Gastrocnemius medialis (tissue), 4 donors: ENCODE results near the gene AGER. TPM values are rescaled to one million over a fixed set of nuclear protein-coding genes. Genes with fewer than 3 reads are reported as not detected.

Source experiments
- ATAC-seq, 2 donors: fragments of 150-250 bp; one replicate each; pipeline ENCODE4 v1.9.1; 2016
- DNase-seq, 2 donors: peaks; one replicate each; pipeline ENCODE4 v3.0.0-alpha.2; 2019
- H3K27ac ChIP-seq, 4 donors: fragments of 200-600 bp; sonication (generic); 1 replicate in 1 of 4; 2 replicates in 3 of 4; pipeline ENCODE4 v1.5.1; 2016 to 2018; ENCODE audit warnings: mild to moderate bottlenecking in 2 of 4, moderate library complexity in 1 of 4
- H3K27me3 ChIP-seq, 3 donors: fragments of 200-600 bp; sonication (generic) in 2 of 3; 1 replicate in 1 of 3; 2 replicates in 2 of 3; pipeline versions ENCODE4 v1.5.1 to v1.6.0; 2016 to 2019; ENCODE audit warnings: mild to moderate bottlenecking in 1 of 3, moderate library complexity in 1 of 3
- H3K36me3 ChIP-seq, 2 donors: fragments of 200-600 bp; sonication (generic) in 1 of 2; one replicate each; pipeline ENCODE4 v1.5.1; 2017 to 2018
- H3K4me1 ChIP-seq, 2 donors: fragments of 200-600 bp; sonication (generic) in 1 of 2; one replicate each; pipeline ENCODE4 v1.5.1; 2016 to 2017; ENCODE audit warnings: mild to moderate bottlenecking in 2 of 2
- H3K4me3 ChIP-seq, 4 donors: fragments of 200-600 bp; sonication (generic) in 3 of 4; 1 replicate in 1 of 4; 2 replicates in 3 of 4; pipeline ENCODE4 v1.5.1; 2016 to 2019; ENCODE audit warnings: mild to moderate bottlenecking in 2 of 4
- H3K9me3 ChIP-seq, 3 donors: fragments of 200-600 bp; sonication (generic) in 2 of 3; 1 replicate in 1 of 3; 2 replicates in 2 of 3; pipeline ENCODE4 v1.5.1; 2016 to 2019
- POLR2A ChIP-seq, 2 donors: fragments of 450-650 bp; IDR thresholded peaks; one replicate each; pipeline ENCODE4 v1.6.1; 2017; ENCODE audit warnings: antibody characterized with exemption in 2 of 2, mild to moderate bottlenecking in 2 of 2, moderate library complexity in 2 of 2
- in situ Hi-C, 4 donors: fragments of 200-750 bp; cut with MboI; loops; one replicate each; pipeline versions ENCODE4 v1.15.0 to v1.8.0; 2017; ENCODE audit warnings: low sequenced_read_pairs in 4 of 4
- intact Hi-C: fragments of 100-400 bp; cut with DNase I; formaldehyde crosslinking; loops from one replicate; pipeline ENCODE4 v1.15.1; 2023; ENCODE audit warnings: low total_unique reads
- total RNA-seq, 4 donors: library from RNA; depleted of rRNA; stranded (reverse); fragments of >200 nt; gene quantifications; one replicate each; pipeline versions ENCODE4 v1.1.0 to v1.2.3, GENCODE V29; 2016
- TF ChIP-seq, protein P1 (sequence below), 5 experiments: fragments of 450-650 bp in 3 of 5; fragments of 200-600 bp in 2 of 5; sonication (generic) in 2 of 5; IDR thresholded peaks in 4 of 5; conservative IDR thresholded peaks in 1 of 5; 1 replicate in 4 of 5; 2 replicates in 1 of 5; pipeline ENCODE4 v1.5.1; 2016 to 2019; ENCODE audit warnings: antibody characterized with exemption in 5 of 5, mild to moderate bottlenecking in 3 of 5, moderate library complexity in 3 of 5

AGER gene
- total RNA-seq, 4 donors from 2014 or later, result 1.9 TPM; not detected in 3

- Histone ChIP-seq H3K27ac (peak overlapping the region; percentile 92 to 99 (median 96)), H3K9me3 (no peaks in the 10 kb centered on the region), H3K36me3 (peaks cover 0 to 19% of the 10 kb centered on the region in 2 donors), H3K27me3 (no peaks in the 10 kb centered on the region), H3K4me3 (peak overlapping the region; percentile 81 to 99 (median 96)), H3K4me1 (peaks cover 35 to 40% of the 10 kb centered on the region in 2 donors)
- no peak for TF ChIP-seq POLR2A (IDR thresholded peaks at IDR 0.05)
- TF ChIP-seq, protein P1, sequence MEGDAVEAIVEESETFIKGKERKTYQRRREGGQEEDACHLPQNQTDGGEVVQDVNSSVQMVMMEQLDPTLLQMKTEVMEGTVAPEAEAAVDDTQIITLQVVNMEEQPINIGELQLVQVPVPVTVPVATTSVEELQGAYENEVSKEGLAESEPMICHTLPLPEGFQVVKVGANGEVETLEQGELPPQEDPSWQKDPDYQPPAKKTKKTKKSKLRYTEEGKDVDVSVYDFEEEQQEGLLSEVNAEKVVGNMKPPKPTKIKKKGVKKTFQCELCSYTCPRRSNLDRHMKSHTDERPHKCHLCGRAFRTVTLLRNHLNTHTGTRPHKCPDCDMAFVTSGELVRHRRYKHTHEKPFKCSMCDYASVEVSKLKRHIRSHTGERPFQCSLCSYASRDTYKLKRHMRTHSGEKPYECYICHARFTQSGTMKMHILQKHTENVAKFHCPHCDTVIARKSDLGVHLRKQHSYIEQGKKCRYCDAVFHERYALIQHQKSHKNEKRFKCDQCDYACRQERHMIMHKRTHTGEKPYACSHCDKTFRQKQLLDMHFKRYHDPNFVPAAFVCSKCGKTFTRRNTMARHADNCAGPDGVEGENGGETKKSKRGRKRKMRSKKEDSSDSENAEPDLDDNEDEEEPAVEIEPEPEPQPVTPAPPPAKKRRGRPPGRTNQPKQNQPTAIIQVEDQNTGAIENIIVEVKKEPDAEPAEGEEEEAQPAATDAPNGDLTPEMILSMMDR (IDR thresholded peaks at IDR 0.05 in 4 of 5, conservative IDR thresholded peaks at IDR 0.05 in 1 of 5), result no peak
- intact Hi-C loops, result loop anchor here (1.0 to 10.0 kb wide), 10 partner anchors 19 to 1138 kb away; partner anchors contain the start of genes B3GALT4, BRD2, CSNK2B and DXO
- in situ Hi-C loops, result loop anchor here in 3 of 4 donors (25.0 kb wide), 6 partner anchors 214 to 1564 kb away; partner anchors contain the start of genes BRD2 (in 3 of the 3), HLA-DMA (in 3 of the 3), APOM (in 2 of the 3) and BAG6 (in 2 of the 3)
- DNase-seq (no peak), ATAC-seq (peak in 1 of 2 donors; percentile 9)
Observed at GRCh38 chr6:32176476-32177182, 7.4 kb downstream of the AGER start.

- Histone ChIP-seq H3K4me1 (peaks cover 35 to 40% of the 10 kb centered on the region in 2 donors), H3K4me3 (peak within 1 kb of the TSS; percentile 81 to 99 (median 96)), H3K9me3 (no peaks in the 10 kb centered on the region), H3K36me3 (peaks cover 0 to 13% of the 10 kb centered on the region in 2 donors), H3K27ac (peak within 1 kb of the TSS; percentile 92 to 99 (median 96)), H3K27me3 (no peaks in the 10 kb centered on the region)
- in situ Hi-C loops, result loop anchor here in 3 of 4 donors (25.0 kb wide), 6 partner anchors 214 to 1564 kb away; partner anchors contain the start of genes BRD2 (in 3 of the 3), HLA-DMA (in 3 of the 3), APOM (in 2 of the 3) and BAG6 (in 2 of the 3)
- TF ChIP-seq, protein P1 (IDR thresholded peaks at IDR 0.05 in 4 of 5, conservative IDR thresholded peaks at IDR 0.05 in 1 of 5), result no peak
- TF ChIP-seq POLR2A (IDR thresholded peaks at IDR 0.05), result peak; percentile 69 to 83
- DNase-seq (peak; percentile 96 to 98), ATAC-seq (peak; percentile 56 to 63)
- intact Hi-C loops, result loop anchor here (1.0 to 10.0 kb wide), 8 partner anchors 46 to 1139 kb away; partner anchors contain the start of genes B3GALT4, BRD2, CSNK2B and DXO
Observed at GRCh38 chr6:32175711-32176475, 8.2 kb downstream of the AGER start, which contains the start of gene AGPAT1. Gene AGPAT1 (minus strand): TSS chr6:32176084. CDS start chr6:32171496, 4,588 bp downstream.

DNA sequence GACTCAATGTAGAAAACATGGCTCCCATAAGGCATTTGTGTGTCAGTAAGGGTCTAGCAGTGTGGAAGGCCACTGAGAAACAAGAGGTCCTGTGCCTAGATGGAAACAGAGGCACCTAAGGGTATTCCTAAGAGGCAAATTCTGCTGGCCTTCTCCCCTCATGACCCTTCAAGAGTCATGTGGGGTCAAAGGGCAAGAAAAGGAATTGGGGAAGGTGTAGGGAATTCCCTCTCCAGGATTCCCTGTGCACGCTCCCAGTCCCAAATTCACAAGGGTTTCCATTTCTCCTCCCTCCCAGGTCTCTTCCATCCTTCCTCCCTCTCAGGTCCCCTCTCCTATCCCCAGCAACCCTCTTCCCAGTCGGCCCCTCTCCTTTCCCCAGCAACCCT, 8.7 kb downstream of the AGER start:
- intact Hi-C loops, result loop anchor here (5.0 to 10.0 kb wide), 6 partner anchors 201 to 1139 kb away; partner anchors contain the start of genes B3GALT4, BRD2, CSNK2B and DXO
- Histone ChIP-seq H3K4me1 (peaks cover 35 to 37% of the 10 kb centered on the region in 2 donors), H3K4me3 (peak overlapping the region; percentile 81 to 99 (median 96)), H3K36me3 (peaks cover 0 to 10% of the 10 kb centered on the region in 2 donors), H3K27me3 (no peaks in the 10 kb centered on the region), H3K9me3 (no peaks in the 10 kb centered on the region), H3K27ac (peak overlapping the region; percentile 92 to 99 (median 96))
- DNase-seq (no peak), ATAC-seq (no peak)
- no peak for TF ChIP-seq POLR2A (IDR thresholded peaks at IDR 0.05)
- TF ChIP-seq, protein P1 (IDR thresholded peaks at IDR 0.05 in 4 of 5, conservative IDR thresholded peaks at IDR 0.05 in 1 of 5), result no peak
- in situ Hi-C loops, result loop anchor here in 3 of 4 donors (25.0 kb wide), 6 partner anchors 213 to 1563 kb away; partner anchors contain the start of genes BRD2 (in 3 of the 3), HLA-DMA (in 3 of the 3), APOM (in 2 of the 3) and BAG6 (in 2 of the 3)

GRCh38 chr6:32174416-32174815, 9.6 kb downstream of the AGER start:
- Histone ChIP-seq H3K4me1 (peaks cover 29 to 31% of the 10 kb centered on the region in 2 donors), H3K9me3 (no peaks in the 10 kb centered on the region), H3K27me3 (no peaks in the 10 kb centered on the region), H3K36me3 (peaks cover 0 to 12% of the 10 kb centered on the region in 2 donors), H3K27ac (no peak overlapping the region), H3K4me3 (no peak overlapping the region)
- in situ Hi-C loops (no loop called here), intact Hi-C loops (loop anchor here (10.0 kb wide), 3 partner anchors 200 to 1140 kb away; partner anchors contain the start of genes B3GALT4, DXO, RPS18 and TAPBP)
- DNase-seq, result no peak
- TF ChIP-seq, protein P1 (IDR thresholded peaks at IDR 0.05 in 4 of 5, conservative IDR thresholded peaks at IDR 0.05 in 1 of 5), result no peak
- TF ChIP-seq POLR2A (IDR thresholded peaks at IDR 0.05), result no peak
- no peak for ATAC-seq
